C4-2B (cell line): ENCODE results near the gene SUCLG1.

Experiments used
- H3K27ac ChIP-seq: fragments of 450-650 bp; 2 replicates; pipeline ENCODE4 v1.5.1; 2017
- CTCF ChIP-seq: fragments of 450-650 bp; conservative IDR thresholded peaks from 2 replicates; pipeline ENCODE4 v1.5.1; 2017; ENCODE audit warnings: mild to moderate bottlenecking
- ZFX ChIP-seq: fragments of 450-650 bp; IDR thresholded peaks from 2 replicates; pipeline ENCODE4 v1.6.1; 2017

Gene SUCLG1

GRCh38 chr2:84451579-84451978 lies 7.5 kb downstream of the SUCLG1 start:
- no peak overlapping the region for H3K27ac ChIP-seq
- no peak for TF ChIP-seq ZFX
- TF ChIP-seq CTCF, result no peak

GRCh38 chr2:84450288-84451227 lies 8.5 kb downstream of the SUCLG1 start:
- no peak for TF ChIP-seq ZFX
- TF ChIP-seq CTCF, result no peak
- H3K27ac ChIP-seq, result no peak overlapping the region

GRCh38 chr2:84449711-84450110 lies 9.4 kb downstream of the SUCLG1 start:
- H3K27ac ChIP-seq, result no peak overlapping the region
- no peak for TF ChIP-seq ZFX
- TF ChIP-seq CTCF, result no peak

GRCh38 chr2:84449055-84449454 lies 10.0 kb downstream of the SUCLG1 start:
- H3K27ac ChIP-seq, result no peak overlapping the region
- no peak for TF ChIP-seq CTCF

GRCh38 chr2:84443477-84443876 lies 15.6 kb downstream of the SUCLG1 start:
- no peak for TF ChIP-seq ZFX
- no peak for TF ChIP-seq CTCF
- no peak overlapping the region for H3K27ac ChIP-seq

GRCh38 chr2:84442888-84443287 lies 16.2 kb downstream of the SUCLG1 start:
- H3K27ac ChIP-seq, result no peak overlapping the region
- TF ChIP-seq ZFX (no peak), CTCF (no peak)

GRCh38 chr2:84441505-84441904 lies 17.6 kb downstream of the SUCLG1 start:
- TF ChIP-seq ZFX (no peak), CTCF (no peak)
- no peak overlapping the region for H3K27ac ChIP-seq
